GM21717 (cell line): ENCODE measurements around the gene ATG2B.
A peak's percentile ranks its signal among the peaks of the same experiment; 100 is the strongest.

Source experiments
- ATAC-seq: cut with Tn5 transposase; IDR thresholded peaks from one replicate; pipeline ENCODE4 v1.9.1; 2021; ENCODE audit warnings: mild to moderate bottlenecking, moderate library complexity; ENCODE audit not compliant: unreplicated experiment

ATG2B gene

GRCh38 chr14:96362965-96363750 is at the start of gene ATG2B, which contains the start of gene GSKIP:
Gene ATG2B (minus strand): TSS chr14:96363341. CDS start chr14:96362976, 365 bp downstream.
Gene GSKIP (plus strand): TSS chr14:96363526. CDS start chr14:96382248, 18,722 bp downstream.
- ATAC-seq: peak; percentile 63

GRCh38 chr14:96410119-96410518 is 47.0 kb upstream of the ATG2B start:
- no peak for ATAC-seq

GRCh38 chr14:96409701-96410100 is 46.6 kb upstream of the ATG2B start:
- no peak for ATAC-seq

- no peak for ATAC-seq
Observed at GRCh38 chr14:96408608-96409007, 45.5 kb upstream of the ATG2B start.

GRCh38 chr14:96407935-96408570 is 44.9 kb upstream of the ATG2B start:
- ATAC-seq: no peak

- ATAC-seq: no peak
Observed at GRCh38 chr14:96405677-96406076, 42.5 kb upstream of the ATG2B start.

GRCh38 chr14:96403409-96403808 is 40.3 kb upstream of the ATG2B start:
- no peak for ATAC-seq

GRCh38 chr14:96400495-96400894 is 37.4 kb upstream of the ATG2B start:
- no peak for ATAC-seq

GRCh38 chr14:96399405-96399804 is 36.3 kb upstream of the ATG2B start:
- no peak for ATAC-seq

GRCh38 chr14:96398921-96399320 is 35.8 kb upstream of the ATG2B start:
- no peak for ATAC-seq

GRCh38 chr14:96398432-96398831 is 35.3 kb upstream of the ATG2B start:
- no peak for ATAC-seq

GRCh38 chr14:96394047-96394815 is 31.1 kb upstream of the ATG2B start:
- no peak for ATAC-seq

- no peak for ATAC-seq
Observed at GRCh38 chr14:96393071-96393691, 30.0 kb upstream of the ATG2B start.

- ATAC-seq: peak; percentile 89
Observed at GRCh38 chr14:96391293-96392118, 28.4 kb upstream of the ATG2B start.

- no peak for ATAC-seq
Observed at GRCh38 chr14:96390965-96391292, 27.8 kb upstream of the ATG2B start.

GRCh38 chr14:96385385-96385784 is 22.2 kb upstream of the ATG2B start:
- no peak for ATAC-seq

GRCh38 chr14:96384740-96385139 is 21.6 kb upstream of the ATG2B start:
- ATAC-seq: no peak

GRCh38 chr14:96384053-96384452 is 20.9 kb upstream of the ATG2B start:
- ATAC-seq: no peak

- ATAC-seq: no peak
Observed at GRCh38 chr14:96383445-96383844, 20.3 kb upstream of the ATG2B start.

- peak; percentile 82 for ATAC-seq
Observed at GRCh38 chr14:96380735-96381134, 17.6 kb upstream of the ATG2B start.
